Mammary epithelial cell (primary cell): ENCODE results near the gene CCL2.

Experiments
- EZH2 ChIP-seq: IDR thresholded peaks from 2 replicates; pipeline ENCODE4 v1.6.1; 2012; ENCODE audit warnings: low read length, inconsistent platforms, borderline replicate concordance
- TF ChIP-seq, protein P1 (sequence below), 2 donors: IDR thresholded peaks in 1 of 2; conservative IDR thresholded peaks in 1 of 2; 2 replicates each; pipeline ENCODE4 v1.5.1; 2011 to 2012; ENCODE audit warnings: inconsistent platforms in 2 of 2, low read length in 2 of 2, mild to moderate bottlenecking in 2 of 2, control low read depth in 1 of 2, low read depth in 1 of 2; ENCODE audit not compliant: insufficient read depth in 1 of 2; ENCODE audit errors: extremely low read depth in 1 of 2

DNA sequence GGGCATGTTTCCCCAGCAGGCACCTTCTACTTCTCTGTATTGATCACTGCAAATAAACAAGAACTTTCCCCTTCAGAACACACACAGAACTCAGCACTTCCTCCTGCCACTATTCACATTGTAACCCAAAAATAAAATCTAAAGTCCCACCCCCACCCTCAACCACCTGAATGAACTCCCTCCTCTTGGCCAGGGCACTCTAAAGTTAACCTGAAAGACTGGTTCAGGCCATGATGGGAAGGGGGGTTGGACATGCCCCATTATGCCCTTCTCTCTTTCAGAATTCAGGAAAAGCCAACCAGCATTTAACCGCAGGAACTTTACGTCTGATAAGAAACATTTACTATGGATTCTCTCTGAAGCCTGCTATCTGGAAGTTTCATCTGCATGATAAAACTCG lies 27.4 kb upstream of the CCL2 start:
- TF ChIP-seq, protein P1, sequence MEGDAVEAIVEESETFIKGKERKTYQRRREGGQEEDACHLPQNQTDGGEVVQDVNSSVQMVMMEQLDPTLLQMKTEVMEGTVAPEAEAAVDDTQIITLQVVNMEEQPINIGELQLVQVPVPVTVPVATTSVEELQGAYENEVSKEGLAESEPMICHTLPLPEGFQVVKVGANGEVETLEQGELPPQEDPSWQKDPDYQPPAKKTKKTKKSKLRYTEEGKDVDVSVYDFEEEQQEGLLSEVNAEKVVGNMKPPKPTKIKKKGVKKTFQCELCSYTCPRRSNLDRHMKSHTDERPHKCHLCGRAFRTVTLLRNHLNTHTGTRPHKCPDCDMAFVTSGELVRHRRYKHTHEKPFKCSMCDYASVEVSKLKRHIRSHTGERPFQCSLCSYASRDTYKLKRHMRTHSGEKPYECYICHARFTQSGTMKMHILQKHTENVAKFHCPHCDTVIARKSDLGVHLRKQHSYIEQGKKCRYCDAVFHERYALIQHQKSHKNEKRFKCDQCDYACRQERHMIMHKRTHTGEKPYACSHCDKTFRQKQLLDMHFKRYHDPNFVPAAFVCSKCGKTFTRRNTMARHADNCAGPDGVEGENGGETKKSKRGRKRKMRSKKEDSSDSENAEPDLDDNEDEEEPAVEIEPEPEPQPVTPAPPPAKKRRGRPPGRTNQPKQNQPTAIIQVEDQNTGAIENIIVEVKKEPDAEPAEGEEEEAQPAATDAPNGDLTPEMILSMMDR (conservative IDR thresholded peaks at IDR 0.05 in 1 of 2, IDR thresholded peaks at IDR 0.05 in 1 of 2; ENCODE audit: extremely low read depth in 1 of 2, insufficient read depth in 1 of 2, low read depth in 1 of 2, low read length in 2 of 2) = no peak
- TF ChIP-seq EZH2 = no peak
